Parathyroid adenoma (tissue), 2 donors: ENCODE measurements around the gene CLBA1.
A peak's percentile ranks its signal among the peaks of the same experiment; 100 is the strongest.

Experiments used
- H2AFZ ChIP-seq: fragments of 300-600 bp; sonication (generic); one replicate; pipeline ENCODE4 v1.7.0; 2017; ENCODE audit warnings: antibody characterized with exemption, mild to moderate bottlenecking
- H3K27ac ChIP-seq: fragments of 300-600 bp; sonication (generic); one replicate; pipeline ENCODE4 v1.7.0; 2017
- H3K27me3 ChIP-seq: fragments of 300-600 bp; sonication (generic); one replicate; pipeline ENCODE4 v1.7.0; 2017; ENCODE audit warnings: low read length; ENCODE audit not compliant: control insufficient read depth, insufficient read depth
- H3K36me3 ChIP-seq: fragments of 300-600 bp; sonication (generic); one replicate; pipeline ENCODE4 v1.7.0; 2017; ENCODE audit warnings: low read length; ENCODE audit not compliant: control insufficient read depth, insufficient read depth
- H3K4me1 ChIP-seq: fragments of 300-600 bp; sonication (generic); one replicate; pipeline ENCODE4 v1.7.0; 2017; ENCODE audit warnings: control low read depth
- H3K4me2 ChIP-seq: fragments of 300-600 bp; sonication (generic); one replicate; pipeline ENCODE4 v1.7.0; 2017; ENCODE audit warnings: low read length
- H3K4me3 ChIP-seq: fragments of 300-600 bp; sonication (generic); one replicate; pipeline ENCODE4 v1.7.0; 2017; ENCODE audit warnings: low read depth, low read length
- H3K79me2 ChIP-seq: fragments of 300-600 bp; sonication (generic); one replicate; pipeline ENCODE4 v1.7.0; 2017; ENCODE audit warnings: control low read depth
- H3K9ac ChIP-seq: fragments of 300-600 bp; sonication (generic); one replicate; pipeline ENCODE4 v1.7.0; 2017; ENCODE audit warnings: mild to moderate bottlenecking
- H3K9me3 ChIP-seq: fragments of 300-600 bp; sonication (generic); one replicate; pipeline ENCODE4 v1.7.0; 2017; ENCODE audit warnings: low read length; ENCODE audit not compliant: control insufficient read depth
- TF ChIP-seq, protein P1 (sequence below): fragments of 300-600 bp; sonication (generic); IDR thresholded peaks from one replicate; pipeline ENCODE4 v1.7.0; 2017; ENCODE audit warnings: antibody characterized with exemption, mild to moderate bottlenecking
- donor health status: primary hyperparathyroidism.

The CLBA1 gene

DNA sequence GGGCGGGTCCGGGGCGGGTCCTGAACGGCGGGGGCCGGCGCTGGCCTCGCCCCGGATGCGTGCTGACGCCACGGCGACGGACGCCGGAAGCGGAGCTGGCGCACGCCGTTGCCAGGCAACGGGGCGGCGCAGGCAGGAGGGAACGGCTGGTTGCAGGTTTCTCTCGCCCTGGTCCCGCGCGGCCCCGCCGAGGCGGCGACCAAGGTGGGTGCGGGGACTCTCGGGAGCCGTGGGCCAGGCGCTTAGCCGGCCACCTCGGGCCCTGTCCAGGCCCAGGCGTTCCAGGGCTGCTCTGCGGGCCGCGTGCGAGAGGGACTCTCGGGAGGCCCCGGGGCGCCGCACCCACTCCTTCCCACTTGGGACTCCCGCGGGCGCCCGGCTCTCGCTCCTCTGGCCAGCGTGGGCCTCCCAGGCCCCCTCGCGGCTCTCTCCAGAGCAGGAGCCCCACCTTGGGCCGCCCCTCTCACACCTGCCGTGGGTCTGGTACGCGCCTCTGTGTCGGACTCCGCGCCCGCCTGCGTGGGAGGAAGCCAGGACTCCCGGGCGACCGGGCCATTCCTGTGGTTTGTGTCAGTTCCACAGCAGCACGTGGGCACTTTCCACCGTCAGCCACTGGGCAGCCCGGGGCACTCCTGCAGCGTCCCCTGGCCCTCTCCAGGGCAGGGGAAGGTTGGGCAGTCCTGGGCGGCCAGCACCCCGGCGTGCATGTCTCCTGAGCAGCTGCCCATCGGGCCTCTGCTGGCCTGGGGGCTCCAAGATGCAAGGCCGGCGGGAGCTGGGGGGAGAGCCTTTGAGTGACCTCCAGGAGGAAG, at the start of gene CLBA1:
Gene CLBA1, plus strand, starts transcription at position 114 of the 812 bp plus-strand sequence. Its CDS starts 644 bp downstream, at position 758.
- Histone ChIP-seq H3K4me3 (peak within 1 kb of the TSS; percentile 86), H3K27ac (peak within 1 kb of the TSS; percentile 58), H3K27me3 (no peaks in the 10 kb centered on the region), H3K4me2 (peak within 1 kb of the TSS; percentile 98), H3K9me3 (no peaks in the 10 kb centered on the region), H3K79me2 (no peaks in the 10 kb centered on the region), H3K9ac (no peak within 1 kb of the TSS), H2AFZ (peak within 1 kb of the TSS; percentile 96), H3K4me1 (peaks cover 7% of the 10 kb centered on the region), H3K36me3 (no peaks in the 10 kb centered on the region)
- TF ChIP-seq, protein P1, sequence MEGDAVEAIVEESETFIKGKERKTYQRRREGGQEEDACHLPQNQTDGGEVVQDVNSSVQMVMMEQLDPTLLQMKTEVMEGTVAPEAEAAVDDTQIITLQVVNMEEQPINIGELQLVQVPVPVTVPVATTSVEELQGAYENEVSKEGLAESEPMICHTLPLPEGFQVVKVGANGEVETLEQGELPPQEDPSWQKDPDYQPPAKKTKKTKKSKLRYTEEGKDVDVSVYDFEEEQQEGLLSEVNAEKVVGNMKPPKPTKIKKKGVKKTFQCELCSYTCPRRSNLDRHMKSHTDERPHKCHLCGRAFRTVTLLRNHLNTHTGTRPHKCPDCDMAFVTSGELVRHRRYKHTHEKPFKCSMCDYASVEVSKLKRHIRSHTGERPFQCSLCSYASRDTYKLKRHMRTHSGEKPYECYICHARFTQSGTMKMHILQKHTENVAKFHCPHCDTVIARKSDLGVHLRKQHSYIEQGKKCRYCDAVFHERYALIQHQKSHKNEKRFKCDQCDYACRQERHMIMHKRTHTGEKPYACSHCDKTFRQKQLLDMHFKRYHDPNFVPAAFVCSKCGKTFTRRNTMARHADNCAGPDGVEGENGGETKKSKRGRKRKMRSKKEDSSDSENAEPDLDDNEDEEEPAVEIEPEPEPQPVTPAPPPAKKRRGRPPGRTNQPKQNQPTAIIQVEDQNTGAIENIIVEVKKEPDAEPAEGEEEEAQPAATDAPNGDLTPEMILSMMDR, result no peak

DNA sequence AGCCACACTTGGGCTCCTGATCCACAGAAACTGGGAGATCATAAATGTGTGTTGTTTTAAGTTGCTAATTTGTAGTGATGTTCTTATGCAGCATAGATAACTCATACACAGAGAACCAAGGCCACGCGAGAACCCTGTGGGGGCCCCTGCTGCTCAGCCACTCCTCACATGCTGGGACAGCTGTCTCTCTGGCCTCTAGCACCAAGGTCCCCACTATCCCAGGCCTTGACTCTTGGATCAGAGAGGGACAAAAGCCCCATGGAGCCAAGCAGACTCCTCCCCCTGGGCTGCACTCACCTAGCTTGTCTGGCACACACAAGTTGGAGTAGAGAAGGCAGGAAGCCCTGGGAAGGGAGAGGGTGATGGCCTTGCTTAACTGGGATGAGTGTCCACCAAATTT, 49.6 kb upstream of the CLBA1 start:
- no peak overlapping the region for H3K4me3 ChIP-seq
- no peaks in the 10 kb centered on the region for H3K27me3 ChIP-seq
- no peak overlapping the region for H3K9ac ChIP-seq
- no peak overlapping the region for H3K4me2 ChIP-seq
- H3K36me3 ChIP-seq, result no peaks in the 10 kb centered on the region
- H3K27ac ChIP-seq, result no peak overlapping the region
- no peaks in the 10 kb centered on the region for H3K9me3 ChIP-seq
- H3K79me2 ChIP-seq, result no peaks in the 10 kb centered on the region
- peaks cover 19% of the 10 kb centered on the region for H3K4me1 ChIP-seq
- TF ChIP-seq, protein P1, result no peak
- no peak overlapping the region for H2AFZ ChIP-seq

DNA sequence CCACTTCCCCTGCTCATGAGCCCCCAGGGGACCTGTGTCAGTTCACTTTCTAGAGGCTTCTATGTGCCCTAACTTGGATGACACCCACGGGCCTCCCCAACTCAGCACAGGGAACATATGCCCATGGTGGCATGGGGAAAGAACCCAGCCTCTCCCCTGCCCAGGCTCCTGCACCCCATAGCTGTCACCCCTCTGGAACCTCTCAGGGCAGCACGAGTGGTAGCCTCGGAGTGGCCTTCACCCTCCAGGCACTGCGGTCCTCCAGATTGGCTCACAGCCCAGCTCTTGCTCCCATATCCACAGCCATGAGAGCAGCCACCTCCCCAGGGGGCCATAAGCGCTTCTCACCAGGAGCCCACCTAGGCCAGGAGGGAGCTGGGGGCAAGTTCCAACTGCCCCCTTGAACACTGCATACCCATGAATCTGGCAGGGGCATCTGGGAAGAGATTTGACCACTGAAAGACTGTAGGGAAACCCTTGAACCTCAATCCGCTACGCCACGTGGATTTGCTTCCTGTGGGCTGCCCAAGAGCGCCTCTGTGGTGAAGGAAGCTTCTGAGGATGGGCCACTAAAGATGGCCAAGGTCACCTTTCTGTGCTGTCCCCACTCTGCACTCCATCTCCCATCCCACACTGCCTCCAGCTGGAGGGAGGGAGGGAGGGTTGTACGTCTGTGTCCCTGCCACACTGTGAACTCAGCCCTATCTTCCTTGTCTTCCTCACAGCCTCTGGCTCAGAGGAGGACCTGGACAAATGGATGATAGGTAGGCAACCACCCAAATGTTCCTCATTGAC, 49.0 kb upstream of the CLBA1 start:
- Histone ChIP-seq H3K4me3 (no peak overlapping the region), H3K9ac (no peak overlapping the region), H3K9me3 (no peaks in the 10 kb centered on the region), H2AFZ (no peak overlapping the region), H3K4me2 (no peak overlapping the region), H3K79me2 (no peaks in the 10 kb centered on the region), H3K4me1 (peaks cover 19% of the 10 kb centered on the region), H3K27ac (no peak overlapping the region), H3K36me3 (no peaks in the 10 kb centered on the region), H3K27me3 (no peaks in the 10 kb centered on the region)
- TF ChIP-seq, protein P1, result no peak

DNA sequence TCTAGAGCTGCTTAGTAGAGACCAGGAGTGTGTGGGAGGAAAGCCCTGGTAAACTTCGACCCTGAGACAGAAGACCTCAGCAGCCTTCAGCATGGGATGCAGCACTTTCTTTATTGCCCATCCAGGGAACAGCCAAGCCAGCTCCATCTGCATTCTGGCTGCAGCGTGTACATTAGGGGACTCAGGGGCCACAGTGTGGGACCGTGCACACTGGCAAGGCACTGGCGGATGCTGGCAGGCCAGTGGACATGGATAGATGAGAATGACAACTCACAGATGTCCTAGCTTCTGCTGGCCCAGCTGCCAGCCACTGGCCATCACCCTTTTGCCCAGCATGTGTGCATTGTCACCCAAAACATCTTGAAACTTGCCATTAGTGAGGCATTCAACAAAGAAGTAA, 48.4 kb upstream of the CLBA1 start:
- TF ChIP-seq, protein P1, result no peak
- Histone ChIP-seq H2AFZ (no peak overlapping the region), H3K4me3 (no peak overlapping the region), H3K27ac (no peak overlapping the region), H3K4me1 (peaks cover 17% of the 10 kb centered on the region), H3K27me3 (no peaks in the 10 kb centered on the region), H3K4me2 (no peak overlapping the region), H3K9me3 (no peaks in the 10 kb centered on the region), H3K36me3 (no peaks in the 10 kb centered on the region), H3K9ac (no peak overlapping the region), H3K79me2 (no peaks in the 10 kb centered on the region)
